Stimulated activated naive CD8-positive, alpha-beta T cell treated with anti-CD3 and anti-CD28 coated beads, Interleukin-15, Interleukin-2, amounts not matched to agents 100 U/mL and 50 U/mL, for 24 hours (primary cell): ENCODE data around the gene RBPMS2.

Experiments
- ATAC-seq: fragments of 150-1000 bp; cut with Tn5 transposase; one replicate; pipeline ENCODE4 v1.10.0; 2021
- DNase-seq: peaks from one replicate; pipeline ENCODE4 v3.0.0; 2021

Gene RBPMS2

DNA sequence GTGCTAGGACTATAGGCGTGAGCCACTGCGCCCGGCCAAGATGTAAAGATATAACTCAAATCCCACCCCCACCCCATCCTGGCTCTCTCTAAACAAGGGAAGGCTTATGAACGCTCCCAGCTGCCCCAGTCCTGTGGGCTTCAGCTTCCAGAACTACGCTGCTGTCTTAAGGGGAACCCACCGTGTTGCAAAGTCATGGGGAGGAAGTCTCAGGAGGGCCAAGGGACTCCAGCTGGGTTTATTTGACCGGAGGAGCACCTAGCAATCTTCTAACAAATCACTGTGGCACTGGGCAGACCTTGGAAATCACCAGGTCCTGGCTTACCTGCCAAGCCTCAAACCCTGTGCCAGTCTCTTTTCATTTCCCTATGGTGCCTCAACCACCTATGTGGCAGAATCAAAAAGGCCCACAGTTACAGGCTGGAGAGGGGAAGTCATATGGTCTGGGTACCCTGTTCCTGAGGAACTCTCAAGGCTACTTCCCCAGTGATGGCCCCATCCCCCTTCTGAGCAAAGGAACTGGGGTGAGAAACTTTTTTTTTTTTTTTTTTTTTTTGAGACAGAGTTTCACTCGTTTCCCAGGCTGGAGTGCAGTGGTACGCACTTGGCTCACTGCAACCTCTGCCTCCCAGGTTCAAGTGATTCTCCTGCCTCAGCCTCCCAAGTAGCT lies 83.4 kb downstream of the RBPMS2 start:
- ATAC-seq (no peak), DNase-seq (no peak)

DNA sequence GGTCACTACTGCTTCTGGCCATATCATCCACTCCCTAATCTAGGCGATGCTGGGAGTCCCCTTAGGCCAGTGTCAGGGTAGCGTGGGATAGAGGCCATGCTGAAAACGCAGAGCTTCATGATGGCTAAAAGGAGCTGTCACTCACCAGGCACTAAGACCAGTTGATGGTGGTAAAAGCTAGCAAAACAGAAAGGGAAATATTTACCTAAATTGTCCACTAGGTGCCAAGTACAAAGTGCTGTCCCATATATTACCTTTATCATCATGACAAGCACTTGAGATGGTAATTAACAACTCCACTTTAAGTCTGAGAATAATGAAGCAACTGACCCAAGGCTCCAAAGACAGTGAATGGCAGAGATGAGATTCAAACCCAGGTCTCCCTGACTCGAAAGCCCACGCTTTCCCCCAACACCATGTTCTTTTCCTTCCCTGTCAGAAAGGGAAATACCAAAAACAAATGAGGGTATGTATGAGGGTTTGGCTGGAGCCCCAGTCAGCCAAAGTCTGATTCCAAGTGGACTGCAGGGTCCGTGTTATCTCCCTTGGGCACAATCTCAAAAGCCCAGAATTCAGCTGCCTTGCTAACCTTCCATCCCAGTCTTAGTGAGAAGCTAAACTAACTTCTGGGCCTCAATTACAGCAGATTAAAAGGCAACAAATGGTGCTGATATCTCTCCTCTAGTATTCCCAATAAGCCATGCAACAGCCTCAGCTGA lies 84.7 kb downstream of the RBPMS2 start:
- no peak for ATAC-seq
- no peak for DNase-seq

DNA sequence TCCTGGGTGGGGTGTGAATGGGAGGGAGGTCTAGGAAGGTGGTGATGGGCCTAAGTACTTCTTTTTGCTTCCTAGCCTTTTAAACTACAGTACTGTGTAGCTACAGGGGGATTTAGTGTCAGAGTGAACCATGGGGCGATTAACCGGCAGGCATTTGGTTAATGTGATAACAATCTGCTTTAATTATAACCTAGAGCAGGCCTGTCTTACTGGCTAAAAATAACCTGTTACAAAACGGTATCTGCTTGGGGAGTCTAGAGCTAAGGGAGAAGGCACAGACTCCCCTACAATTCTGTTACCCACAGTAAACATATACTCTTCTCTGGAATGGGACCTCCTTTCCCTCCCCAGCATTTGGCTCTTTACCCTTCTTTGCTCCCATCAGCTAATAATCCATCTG lies 85.4 kb downstream of the RBPMS2 start:
- DNase-seq (no peak), ATAC-seq (no peak)
